ENCODE measurements around the gene TTC33. TPM values are rescaled to one million over a fixed set of nuclear protein-coding genes. Genes with fewer than 3 reads are reported as not detected.

TTC33 gene
- total and polyA plus RNA-seq, 2 of the 13 experiments (the other 11 are each of a cell fraction or from before 2014, with no cell fraction given) = 4.5 to 20.0 TPM

GRCh38 chr5:40755407-40756365 lies at the start of gene TTC33 (continued):
- TF ChIP-seq YEATS4 (CRISPR knock-in tag; IDR thresholded peaks at IDR 0.05; ENCODE audit: borderline replicate concordance) = peak; percentile 81; the same call in 1 of the 2 replicates
- TF ChIP-seq PATZ1 (CRISPR knock-in tag; IDR thresholded peaks at IDR 0.05) = peak; percentile 80
- TF ChIP-seq USF2 (IDR thresholded peaks at IDR 0.05; ENCODE audit: low read depth, low read length) = no peak
- TF ChIP-seq USF2 (CRISPR knock-in tag; IDR thresholded peaks at IDR 0.05; ENCODE audit: borderline replicate concordance) = no peak
- peak; percentile 90 for TF ChIP-seq ZMYM4 (CRISPR knock-in tag; IDR thresholded peaks at IDR 0.05)
- no peak for TF ChIP-seq PCBP2 (optimal IDR thresholded peaks at IDR 0.05; ENCODE audit: low read depth, low read length, poor library complexity, severe bottlenecking)
- peak; percentile 35 for TF ChIP-seq PHF5A (CRISPR knock-in tag; IDR thresholded peaks at IDR 0.05; ENCODE audit: low read depth, unreplicated experiment)
- TF ChIP-seq CERS6 (CRISPR knock-in tag; IDR thresholded peaks at IDR 0.05) = no peak
- TF ChIP-seq PRDM4 (CRISPR knock-in tag; IDR thresholded peaks at IDR 0.05; ENCODE audit: borderline replicate concordance) = no peak
- peak; percentile 21; the same call in 1 of the 2 replicates for TF ChIP-seq ZNF281 (CRISPR knock-in tag; IDR thresholded peaks at IDR 0.05; ENCODE audit: borderline replicate concordance)
- peak; percentile 82 for TF ChIP-seq NAIF1 (CRISPR knock-in tag; IDR thresholded peaks at IDR 0.05; ENCODE audit: borderline replicate concordance)
- peak; percentile 56; the same call in 1 of the 2 replicates for TF ChIP-seq ZNF616 (CRISPR knock-in tag; IDR thresholded peaks at IDR 0.05; ENCODE audit: low read depth)
- peak; percentile 75 to 83; a peak in 3 of 4 replicates for TF ChIP-seq HMGXB4 (CRISPR knock-in tag; IDR thresholded peaks at IDR 0.05; ENCODE audit: borderline replicate concordance in 1 of 2, low read depth in 1 of 2)
